Neural cell (in vitro differentiated cells): ENCODE measurements around the gene SLC16A9. TPM values are rescaled to one million over a fixed set of nuclear protein-coding genes. Genes with fewer than 3 reads are reported as not detected.

Source experiments
- H2AFZ ChIP-seq: fragments of 200-600, 300-800 bp; sonication (generic), shearing (Covaris generic); 2 replicates; pipeline ENCODE4 v1.6.0; 2014; ENCODE audit warnings: low read depth, mild to moderate bottlenecking, antibody characterized with exemption, low read length, moderate library complexity
- H3F3A ChIP-seq: fragments of 200-600 bp; shearing (Covaris generic); 2 replicates; pipeline ENCODE4 v1.6.1; 2016; ENCODE audit warnings: mild to moderate bottlenecking, moderate library complexity, mixed read lengths, antibody characterized with exemption, low read length; ENCODE audit not compliant: insufficient read depth, poor library complexity, severe bottlenecking
- H3K27ac ChIP-seq: fragments of 200-600, 300-800 bp; sonication (generic), shearing (Covaris generic); 2 replicates; pipeline ENCODE4 v1.5.1; 2014; ENCODE audit warnings: mild to moderate bottlenecking, low read length, moderate library complexity
- H3K27me3 ChIP-seq: fragments of 300-800, 200-600 bp; sonication (generic), shearing (Covaris generic); 2 replicates; pipeline ENCODE4 v1.6.0; 2014; ENCODE audit warnings: mild to moderate bottlenecking, low read depth, low read length, moderate library complexity; ENCODE audit not compliant: insufficient read depth
- H3K36me3 ChIP-seq: fragments of 300-800, 200-600 bp; sonication (generic), shearing (Covaris generic); 2 replicates; pipeline ENCODE4 v1.5.1; 2014; ENCODE audit warnings: mild to moderate bottlenecking, antibody characterized with exemption, low read length, moderate library complexity; ENCODE audit not compliant: insufficient read depth
- H3K4me2 ChIP-seq: fragments of 300-800, 200-600 bp; sonication (generic), shearing (Covaris generic); 2 replicates; pipeline ENCODE4 v1.6.0; 2014; ENCODE audit warnings: mild to moderate bottlenecking, low read length
- H3K4me3 ChIP-seq: fragments of 300-800, 200-600 bp; sonication (generic), shearing (Covaris generic); 2 replicates; pipeline ENCODE4 v1.5.1; 2014; ENCODE audit warnings: mild to moderate bottlenecking, low read length, moderate library complexity
- H3K79me2 ChIP-seq: fragments of 200-600 bp; shearing (Covaris generic); replicated peaks from 2 replicates; pipeline ENCODE4 v1.6.0; 2014; ENCODE audit warnings: mild to moderate bottlenecking, low read length, moderate library complexity; ENCODE audit not compliant: insufficient read depth
- H3K9ac ChIP-seq: fragments of 300-800, 200-600 bp; sonication (generic), shearing (Covaris generic); 2 replicates; pipeline ENCODE4 v1.6.1; 2016; ENCODE audit warnings: mild to moderate bottlenecking, low read length, mixed read lengths
- H3K9me2 ChIP-seq: fragments of 200-600 bp; shearing (Covaris generic); 2 replicates; pipeline ENCODE4 v1.6.1; 2016; ENCODE audit warnings: mild to moderate bottlenecking, low read length, mixed read lengths; ENCODE audit not compliant: insufficient read depth
- H3K9me3 ChIP-seq: fragments of 200-600, 300-800 bp; sonication (generic), shearing (Covaris generic); 2 replicates; pipeline ENCODE4 v1.6.1; 2016; ENCODE audit warnings: mild to moderate bottlenecking, mixed run types, low read length, moderate library complexity, mixed read lengths
- H4K20me1 ChIP-seq: fragments of 200-600 bp; shearing (Covaris generic); 2 replicates; pipeline ENCODE4 v1.6.1; 2016; ENCODE audit warnings: mild to moderate bottlenecking, mixed run types; ENCODE audit not compliant: insufficient read depth
- CTCF ChIP-seq: fragments of 450-650 bp; IDR thresholded peaks from 2 replicates; pipeline ENCODE4 v1.5.1; 2014; ENCODE audit warnings: antibody characterized with exemption, mild to moderate bottlenecking, moderate library complexity; ENCODE audit not compliant: poor library complexity, severe bottlenecking
- EP300 ChIP-seq: fragments of 450-650 bp; conservative IDR thresholded peaks from 2 replicates; pipeline ENCODE4 v1.6.1; 2014; ENCODE audit warnings: antibody characterized with exemption, mild to moderate bottlenecking, moderate library complexity; ENCODE audit not compliant: poor library complexity, severe bottlenecking
- EZH2 ChIP-seq: fragments of 200-600, 300-800 bp; shearing (Covaris generic), sonication (generic); IDR thresholded peaks from 2 replicates; pipeline ENCODE4 v1.6.1; 2014; ENCODE audit warnings: antibody characterized with exemption, low read length, borderline replicate concordance, mild to moderate bottlenecking; ENCODE audit not compliant: insufficient read depth, poor library complexity, severe bottlenecking
- MXI1 ChIP-seq: fragments of 450-650 bp; conservative IDR thresholded peaks from 2 replicates; pipeline ENCODE4 v1.6.1; 2014; ENCODE audit warnings: antibody characterized with exemption, mild to moderate bottlenecking; ENCODE audit not compliant: poor library complexity, severe bottlenecking
- POLR2AphosphoS5 ChIP-seq: IDR thresholded peaks from 2 replicates; pipeline ENCODE4 v1.6.1; 2012
- RAD21 ChIP-seq: fragments of 450-650 bp; conservative IDR thresholded peaks from 2 replicates; pipeline ENCODE4 v1.6.1; 2014; ENCODE audit warnings: antibody characterized with exemption, mild to moderate bottlenecking, moderate library complexity
- REST ChIP-seq: IDR thresholded peaks from 2 replicates; pipeline ENCODE4 v1.6.1; 2012; ENCODE audit warnings: borderline replicate concordance
- SMC3 ChIP-seq: fragments of 450-650 bp; conservative IDR thresholded peaks from 2 replicates; pipeline ENCODE4 v1.6.1; 2014; ENCODE audit warnings: antibody characterized with exemption, mild to moderate bottlenecking, moderate library complexity; ENCODE audit not compliant: poor library complexity
- TAF1 ChIP-seq: IDR thresholded peaks from 2 replicates; pipeline ENCODE4 v1.6.1; 2012; ENCODE audit warnings: low read depth
- polyA plus RNA-seq: library from polyadenylated mRNA; depleted of rRNA; stranded (reverse); fragments of >200 nt; gene quantifications from 2 replicates; pipeline ENCODE4 v1.2.3, GENCODE V29; 2014

The SLC16A9 gene
- polyA plus RNA-seq, 1 donor from 2014 or later, result 208 TPM

DNA sequence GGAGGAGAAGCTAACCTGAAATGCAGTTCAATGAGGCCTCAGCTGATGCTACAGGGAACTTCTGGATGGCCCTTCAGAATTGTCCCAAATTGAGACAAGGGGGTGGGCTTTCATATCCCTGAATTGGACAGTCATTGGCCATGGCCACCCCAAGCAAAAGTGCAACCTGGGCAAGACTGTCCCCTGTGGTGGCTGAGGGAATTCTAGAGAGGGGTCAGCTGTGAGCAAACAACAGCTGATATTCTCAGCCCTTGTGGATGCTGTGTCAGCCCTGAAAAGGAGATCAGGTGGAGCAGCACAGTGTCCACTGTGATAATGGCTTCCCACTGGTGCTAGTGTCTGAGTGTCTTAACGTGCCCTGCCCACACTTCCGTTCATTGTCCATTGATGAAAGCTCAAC is 76.6 kb downstream of the SLC16A9 start:
- no peak overlapping the region for H3K4me3 ChIP-seq
- no peaks in the 10 kb centered on the region for H3K79me2 ChIP-seq
- no peaks in the 10 kb centered on the region for H4K20me1 ChIP-seq
- TF ChIP-seq SMC3 (no peak), RAD21 (no peak), POLR2AphosphoS5 (no peak), REST (no peak), MXI1 (no peak), TAF1 (no peak), EP300 (no peak), EZH2 (no peak), CTCF (no peak)
- H3K27ac ChIP-seq, result no peak overlapping the region
- no peak overlapping the region for H3K4me2 ChIP-seq
- H3K9ac ChIP-seq, result no peak overlapping the region
- H3K9me2 ChIP-seq, result no peaks in the 10 kb centered on the region
- H3F3A ChIP-seq, result no peaks in the 10 kb centered on the region
- H3K36me3 ChIP-seq, result no peaks in the 10 kb centered on the region
- H3K9me3 ChIP-seq, result no peaks in the 10 kb centered on the region
- H2AFZ ChIP-seq, result no peak overlapping the region
- no peaks in the 10 kb centered on the region for H3K27me3 ChIP-seq

DNA sequence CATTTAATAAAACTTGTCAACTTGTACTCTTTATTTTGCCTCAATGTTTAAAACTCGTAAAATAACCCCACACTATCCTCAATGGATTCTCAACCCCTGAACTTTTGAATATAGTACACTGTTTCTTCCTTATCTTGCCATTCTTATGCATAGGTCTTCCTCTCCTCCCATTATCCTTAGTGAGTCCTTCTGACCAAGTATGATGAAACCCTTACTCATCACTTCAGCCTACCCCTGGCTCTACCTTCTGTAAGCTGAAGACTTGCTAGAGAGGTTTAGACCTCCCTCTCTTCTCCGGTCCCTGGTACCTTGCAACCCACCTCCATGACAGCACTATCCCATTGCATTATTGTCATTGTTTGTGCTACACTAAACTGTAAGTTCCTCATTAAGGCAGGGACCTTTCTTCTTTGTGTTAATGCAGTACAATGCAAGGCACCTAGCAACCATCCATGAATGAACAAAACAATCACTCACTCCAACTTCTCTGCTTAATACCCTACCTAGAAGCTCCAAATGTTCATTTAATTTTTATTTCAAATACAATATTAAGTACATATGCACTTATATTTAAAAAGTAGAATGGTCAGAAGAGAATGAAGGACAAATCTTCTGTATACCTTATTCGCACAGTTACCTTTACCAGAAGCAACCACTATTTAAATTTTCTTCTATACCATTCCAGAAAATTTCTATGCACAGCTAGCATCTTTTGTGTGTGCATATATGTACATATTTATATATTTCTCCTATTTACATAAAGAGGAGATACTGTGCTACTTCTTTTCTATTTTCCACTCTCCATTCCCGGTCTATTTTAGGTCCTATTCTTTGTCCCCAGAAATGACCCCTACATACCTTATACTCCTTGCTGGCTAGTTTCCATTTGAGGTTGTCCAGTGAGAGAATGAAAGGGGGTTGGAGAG is 77.5 kb downstream of the SLC16A9 start:
- Histone ChIP-seq H3K4me3 (no peak overlapping the region), H3K27me3 (no peaks in the 10 kb centered on the region), H3K4me2 (no peak overlapping the region), H3K9me3 (no peaks in the 10 kb centered on the region), H3K9me2 (no peaks in the 10 kb centered on the region), H3K36me3 (no peaks in the 10 kb centered on the region), H3F3A (no peaks in the 10 kb centered on the region), H3K27ac (no peak overlapping the region), H2AFZ (no peak overlapping the region), H4K20me1 (no peaks in the 10 kb centered on the region), H3K79me2 (no peaks in the 10 kb centered on the region), H3K9ac (no peak overlapping the region)
- TF ChIP-seq POLR2AphosphoS5, result no peak
- no peak for TF ChIP-seq TAF1
